HG03439 (cell line): ENCODE measurements around the gene PROX1.
A peak's percentile ranks its signal among the peaks of the same experiment; 100 is the strongest.

Source experiments
- ATAC-seq: cut with Tn5 transposase; IDR thresholded peaks from one replicate; pipeline ENCODE4 v1.9.1; 2021; ENCODE audit warnings: mild to moderate bottlenecking, moderate library complexity; ENCODE audit not compliant: unreplicated experiment

Gene PROX1

DNA sequence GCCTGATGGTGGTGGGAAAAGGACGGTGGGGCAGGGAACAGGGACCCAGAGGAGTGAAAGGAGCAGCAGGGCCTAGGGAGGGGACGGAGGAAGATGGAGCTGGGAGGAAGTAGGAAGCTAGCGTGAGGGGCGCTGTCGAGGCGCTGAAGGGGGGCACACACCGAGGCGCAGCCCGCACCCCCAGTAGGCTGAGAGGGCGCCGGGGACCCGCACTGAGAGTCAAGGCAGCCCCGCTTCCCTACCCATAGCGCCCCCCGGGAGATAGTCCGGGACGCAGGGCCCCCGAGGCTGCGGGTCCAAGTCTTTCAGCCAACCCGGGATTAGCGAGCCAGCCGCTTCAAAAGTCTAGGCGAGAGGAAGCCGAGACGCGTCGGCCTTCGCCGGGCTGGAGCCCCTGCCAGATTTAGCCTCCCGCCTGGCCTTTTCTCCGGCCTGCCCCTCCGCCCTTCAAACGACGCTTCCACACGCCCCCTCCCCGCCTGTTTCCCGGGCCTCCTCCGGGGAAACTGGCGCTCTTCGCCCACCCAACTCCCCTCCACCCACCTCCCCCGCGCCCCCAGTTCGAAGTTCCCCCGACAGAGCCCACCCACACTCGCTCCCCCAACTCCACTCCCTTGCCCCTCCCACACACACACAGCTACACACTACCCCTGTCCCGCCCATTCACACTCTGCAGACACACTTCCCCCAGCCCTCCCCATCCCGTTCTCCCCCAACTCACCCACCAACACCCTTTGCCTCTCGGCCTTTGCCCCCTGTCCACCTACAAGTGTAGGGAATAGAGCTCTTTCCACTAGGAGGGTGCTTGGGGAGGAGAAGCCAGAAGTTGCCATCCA is 7.8 kb upstream of the PROX1 start:
- no peak for ATAC-seq

DNA sequence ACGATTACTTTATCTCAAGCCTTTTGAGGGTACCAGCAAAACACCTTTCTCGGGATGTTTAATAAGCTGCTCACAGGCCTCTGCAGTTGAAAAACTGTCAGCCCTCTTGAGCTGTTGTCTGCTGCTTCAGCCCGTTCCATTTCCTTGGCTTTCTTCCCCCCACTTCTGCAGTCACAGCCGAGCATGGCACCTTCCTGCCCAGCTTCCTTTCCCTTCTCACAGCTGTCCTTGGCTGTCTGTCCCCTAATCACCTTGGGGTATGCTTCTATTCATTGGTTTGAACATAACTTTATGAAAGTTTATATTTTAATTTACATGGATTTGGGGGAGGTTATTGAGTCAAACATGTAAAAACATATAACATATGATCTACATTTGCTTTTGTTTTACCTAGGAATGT is 6.9 kb upstream of the PROX1 start:
- ATAC-seq = no peak

DNA sequence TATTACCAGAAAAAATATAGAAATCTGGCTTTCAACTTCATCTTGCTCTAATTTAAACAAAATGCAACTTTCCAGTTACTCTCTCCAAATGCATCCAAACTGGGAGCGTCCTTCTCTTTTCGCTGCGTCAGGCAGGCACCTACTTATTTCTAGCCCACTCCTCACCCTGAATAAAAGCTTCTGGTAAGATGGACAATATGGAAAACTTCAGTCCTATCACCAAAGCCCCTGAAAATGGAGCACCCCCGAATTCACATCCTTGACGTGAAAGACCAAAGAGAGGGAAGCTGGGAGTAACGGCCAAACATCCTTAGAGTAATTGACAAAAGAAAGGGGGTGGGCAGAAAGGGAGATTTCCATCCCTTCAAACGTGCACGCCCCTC is 5.5 kb upstream of the PROX1 start:
- ATAC-seq = no peak

DNA sequence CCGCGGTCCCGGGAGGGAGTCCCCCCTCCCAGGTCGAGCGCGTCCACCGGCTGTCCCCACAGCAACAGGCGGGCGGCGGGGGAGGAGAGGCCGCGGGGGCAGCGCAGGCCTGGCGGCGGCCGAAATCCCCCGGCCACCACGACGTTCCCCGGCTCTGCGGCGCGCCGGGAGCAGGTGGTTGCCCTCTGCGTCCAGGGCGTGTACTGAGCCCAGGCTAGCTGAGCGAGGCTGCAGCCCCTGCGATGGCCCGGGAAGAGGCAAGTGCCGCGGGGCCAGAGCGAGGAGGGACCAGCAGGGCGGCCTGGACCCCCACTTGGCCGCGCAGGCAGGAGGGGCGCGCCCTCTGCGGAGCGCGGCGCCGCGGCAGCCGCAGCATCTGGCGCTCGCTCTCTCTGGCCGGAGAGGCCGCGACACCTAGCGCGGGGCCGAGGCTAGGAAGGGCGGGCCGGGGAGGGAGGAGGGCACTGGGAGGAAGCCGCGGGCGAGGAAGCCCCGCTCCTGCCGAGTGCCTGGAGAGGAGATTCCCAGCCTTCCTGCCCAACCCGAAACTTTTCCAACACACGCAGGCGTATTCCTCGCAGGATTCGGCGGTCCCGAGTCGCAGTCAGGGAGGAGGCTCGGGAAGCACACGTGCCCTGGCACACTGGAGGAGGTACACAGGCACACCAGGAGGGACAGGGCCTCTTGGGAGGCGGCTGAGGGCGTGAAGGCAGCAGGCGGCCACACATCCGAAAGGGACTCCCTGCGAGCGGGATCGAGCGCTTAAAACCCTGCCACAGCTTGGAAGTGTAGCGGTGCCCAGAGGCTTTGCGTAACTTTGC is 4.9 kb upstream of the PROX1 start:
- ATAC-seq = no peak

DNA sequence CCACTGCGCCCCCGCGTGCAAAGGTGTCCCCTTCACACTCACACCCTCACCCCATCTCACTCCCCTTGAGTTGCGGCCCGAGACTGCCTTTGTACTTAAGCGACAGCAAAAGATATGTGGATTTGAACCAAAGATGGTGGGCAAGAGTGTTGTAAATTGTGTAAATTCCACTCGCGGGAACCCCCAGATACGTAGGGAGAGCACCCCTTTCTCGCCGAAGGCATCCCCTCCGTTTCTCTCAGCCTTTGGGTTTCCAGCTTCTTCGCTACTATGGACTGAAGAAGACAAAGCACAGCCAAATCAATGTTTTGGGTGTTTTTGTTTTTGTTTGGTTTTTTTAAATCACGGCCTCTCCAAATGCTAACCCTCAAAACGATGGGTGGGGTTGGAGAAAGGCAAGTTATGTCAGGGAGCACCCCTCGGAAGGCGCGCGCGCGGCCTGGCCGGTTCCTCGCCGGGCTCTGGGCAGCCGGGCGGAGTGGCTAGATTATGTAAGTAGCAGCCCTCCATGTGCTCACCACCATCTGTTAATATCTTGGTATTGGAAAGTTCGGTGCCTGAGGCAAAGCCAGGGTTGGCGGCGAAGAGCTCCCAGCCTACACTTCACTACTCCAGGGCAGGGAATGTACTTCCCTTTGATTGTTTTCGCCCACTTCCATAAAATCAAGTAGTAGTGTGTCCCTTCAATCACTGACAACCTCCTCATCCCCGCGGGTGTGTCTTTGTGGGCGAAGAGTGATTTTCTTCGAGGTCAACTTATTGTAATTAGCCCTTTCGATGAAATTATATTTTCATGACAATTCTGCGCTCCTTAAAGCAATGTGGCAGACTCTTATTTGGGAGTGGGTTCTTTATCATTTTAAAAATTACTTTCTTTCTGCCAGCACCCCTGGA is 4.0 kb upstream of the PROX1 start:
- ATAC-seq = no peak

DNA sequence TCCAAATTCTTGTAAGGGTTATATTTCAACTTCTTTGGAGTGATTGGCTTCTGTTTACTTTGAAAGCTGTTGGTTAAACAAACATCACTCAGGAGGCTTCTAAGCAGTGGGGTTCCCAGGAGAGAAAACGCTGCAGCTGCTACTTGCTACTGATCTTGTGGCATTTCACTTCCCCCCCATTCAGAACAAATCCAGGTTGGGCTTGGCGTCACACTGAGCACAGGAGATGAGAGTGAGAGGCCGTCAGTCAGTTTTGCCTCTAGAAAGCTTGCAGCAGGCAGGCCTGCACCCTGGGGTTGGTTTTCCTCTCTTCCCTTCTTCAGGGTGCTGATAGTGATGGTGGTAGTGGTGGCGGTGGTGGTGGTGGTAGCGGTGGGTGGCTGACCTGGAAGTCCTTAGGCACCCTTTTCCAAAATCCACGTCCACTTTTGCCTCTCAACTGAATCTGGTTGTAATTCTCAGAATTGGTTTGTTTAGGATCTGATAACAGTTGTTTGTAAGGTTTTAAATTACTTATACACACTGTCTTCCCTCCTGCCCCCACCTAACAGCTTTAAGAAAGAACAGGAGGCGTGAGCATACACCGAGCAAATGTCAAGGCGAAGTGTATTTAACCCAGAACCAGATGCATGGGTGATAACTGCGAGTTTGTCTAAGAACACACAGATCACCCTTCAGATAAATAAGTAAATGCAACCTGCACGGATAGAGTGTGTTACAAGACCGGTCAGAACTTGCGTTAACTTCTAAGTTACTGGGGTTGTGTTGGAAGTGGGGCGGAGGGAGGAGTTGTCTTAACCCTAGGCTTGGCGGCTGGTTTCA is 3.2 kb upstream of the PROX1 start:
- no peak for ATAC-seq

DNA sequence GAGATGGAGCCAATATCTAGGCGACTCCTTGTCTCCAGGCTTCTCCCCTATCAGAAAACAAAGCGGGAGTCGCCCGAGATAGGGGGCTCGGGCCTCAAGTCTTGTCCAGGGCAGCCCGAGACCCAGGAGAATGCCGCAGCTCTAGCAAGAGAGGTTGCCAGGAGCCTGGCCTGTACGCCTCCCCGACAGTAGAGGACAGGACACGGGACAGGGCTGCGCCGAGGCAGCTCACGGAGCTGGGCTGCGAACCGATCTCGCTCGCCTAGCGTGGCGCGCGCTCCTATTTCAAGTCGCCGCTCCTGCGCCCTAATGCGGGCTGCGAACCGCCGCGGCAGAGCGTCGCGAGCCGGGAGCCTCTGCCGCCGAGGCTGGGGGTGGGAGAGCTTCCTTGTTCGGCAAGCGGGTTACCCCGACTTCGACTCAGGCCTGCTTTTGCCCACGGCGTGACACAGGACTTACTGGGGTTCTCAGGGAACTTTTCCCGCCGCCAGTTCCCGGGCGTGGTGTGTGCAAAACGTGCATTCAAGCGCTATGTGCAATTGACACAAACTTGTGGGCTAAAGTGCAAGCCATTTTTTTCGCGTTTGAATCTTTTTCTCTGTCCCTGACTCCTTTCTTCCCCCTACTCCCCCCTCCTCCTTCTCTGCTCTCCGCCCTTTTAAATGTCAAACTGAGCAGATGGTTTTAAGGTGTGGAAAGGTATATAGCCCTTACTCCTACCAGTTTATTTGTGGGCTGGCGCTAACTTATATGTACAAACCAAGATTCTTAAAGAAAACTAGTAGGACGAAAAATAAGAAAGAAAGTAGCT is 2.4 kb upstream of the PROX1 start:
- ATAC-seq = no peak

DNA sequence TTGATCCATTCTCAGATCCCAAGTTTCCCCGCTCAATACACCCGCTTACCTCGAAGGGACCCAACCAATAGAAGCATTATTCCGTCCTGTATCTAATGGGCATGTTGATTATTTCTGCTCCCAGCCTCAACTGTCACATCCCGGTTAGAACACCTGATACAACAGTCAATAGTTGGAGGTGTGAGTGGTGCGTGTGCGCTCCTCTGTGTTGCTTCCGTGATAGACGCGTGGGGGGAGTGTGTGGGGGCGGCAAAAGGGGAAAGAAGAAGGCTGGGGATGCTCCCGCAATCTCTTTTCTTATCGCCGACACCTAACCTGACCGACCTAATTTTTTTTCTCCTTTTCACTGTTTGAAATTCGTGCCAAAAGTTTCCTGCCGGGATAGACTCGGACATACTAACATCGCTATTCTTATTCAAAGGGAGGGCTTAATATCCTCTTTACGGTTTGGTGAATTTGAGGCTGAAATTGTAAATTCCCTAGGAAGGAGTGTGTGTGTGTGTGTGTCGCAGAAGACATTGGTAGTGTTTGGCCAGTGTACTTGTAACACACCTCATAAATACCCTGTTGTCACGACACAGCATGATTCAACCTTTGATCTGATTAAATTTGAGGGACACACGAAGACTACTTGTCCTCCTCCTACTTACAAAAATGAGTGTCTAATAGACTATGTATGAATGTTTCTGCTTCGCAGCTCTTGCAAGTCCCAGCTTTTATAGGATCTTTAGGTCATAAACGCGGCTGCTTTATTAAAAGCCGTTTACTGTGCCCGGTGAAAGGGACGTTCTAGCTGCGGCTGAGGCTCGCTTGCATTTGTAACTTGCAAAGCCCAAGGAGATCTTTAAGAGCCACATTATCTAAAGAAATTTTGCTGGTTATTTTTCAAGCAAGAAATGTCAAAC is 1.5 kb upstream of the PROX1 start:
- no peak for ATAC-seq

DNA sequence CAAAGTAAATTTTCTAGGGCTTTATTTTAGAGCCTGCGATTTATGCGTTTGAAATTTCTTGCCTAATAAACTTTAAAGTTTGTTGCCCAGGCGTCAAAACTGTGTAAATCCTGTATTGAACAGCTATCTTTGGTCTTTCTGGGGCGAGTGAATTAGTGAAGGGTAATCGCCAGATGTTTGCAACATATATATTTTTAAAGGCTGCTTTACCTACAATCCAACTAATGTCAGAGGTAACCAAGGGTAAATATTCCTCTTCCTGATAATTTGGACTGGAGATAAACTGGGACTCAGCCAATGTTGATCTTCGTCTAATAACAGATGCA is 885 bp upstream of the PROX1 start:
- no peak for ATAC-seq

DNA sequence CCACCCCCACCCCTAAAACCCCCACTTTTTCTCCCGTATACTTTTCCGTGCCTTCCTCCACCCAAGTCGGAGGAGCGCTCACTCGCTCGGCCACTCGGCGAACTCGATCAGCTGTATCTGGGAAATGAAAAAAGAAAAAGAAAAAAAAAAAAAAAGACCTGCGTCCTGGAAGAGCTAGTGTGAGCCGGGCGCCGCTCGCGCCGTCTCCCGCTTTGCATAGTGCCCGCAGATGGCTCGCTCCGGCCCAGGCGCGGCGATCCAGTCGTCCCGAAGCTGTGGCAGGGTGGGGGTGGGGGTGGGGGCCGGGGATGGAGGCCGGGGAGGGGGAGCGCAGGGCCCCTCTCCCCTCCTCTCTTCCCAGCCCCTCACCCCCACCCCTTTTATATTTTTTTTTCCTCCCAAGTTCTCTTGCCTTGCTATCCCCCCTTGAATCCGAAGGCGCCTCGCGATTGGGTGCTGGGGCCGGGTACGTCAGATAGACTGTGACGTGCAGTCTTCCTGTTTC is 299 bp upstream of the PROX1 start:
- peak; percentile 44 for ATAC-seq

DNA sequence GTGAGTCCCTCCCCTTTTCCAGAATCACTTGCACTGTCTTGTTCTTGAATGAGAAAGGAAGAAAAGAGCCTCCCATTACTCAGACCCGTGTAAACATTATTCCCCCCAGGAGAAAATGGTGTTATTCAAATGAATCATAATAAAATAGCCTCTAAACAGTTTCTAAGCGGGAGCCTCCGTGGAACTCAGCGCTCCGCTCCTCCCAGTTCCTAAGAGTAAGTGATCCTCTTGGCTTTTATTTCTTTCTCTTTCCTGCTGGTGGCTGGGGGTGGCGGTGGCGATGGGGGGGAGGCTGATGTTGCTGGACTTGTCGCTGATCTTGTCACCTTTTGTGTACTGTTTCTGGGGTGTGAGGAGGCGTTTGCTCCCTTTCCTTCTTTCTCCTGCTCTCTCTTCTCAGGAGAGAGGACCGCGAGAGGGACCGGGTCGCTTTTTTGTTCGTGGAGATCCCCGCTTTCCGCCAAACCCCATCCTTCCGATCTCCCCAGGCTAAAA is 781 bp downstream of the PROX1 start:
- no peak for ATAC-seq

DNA sequence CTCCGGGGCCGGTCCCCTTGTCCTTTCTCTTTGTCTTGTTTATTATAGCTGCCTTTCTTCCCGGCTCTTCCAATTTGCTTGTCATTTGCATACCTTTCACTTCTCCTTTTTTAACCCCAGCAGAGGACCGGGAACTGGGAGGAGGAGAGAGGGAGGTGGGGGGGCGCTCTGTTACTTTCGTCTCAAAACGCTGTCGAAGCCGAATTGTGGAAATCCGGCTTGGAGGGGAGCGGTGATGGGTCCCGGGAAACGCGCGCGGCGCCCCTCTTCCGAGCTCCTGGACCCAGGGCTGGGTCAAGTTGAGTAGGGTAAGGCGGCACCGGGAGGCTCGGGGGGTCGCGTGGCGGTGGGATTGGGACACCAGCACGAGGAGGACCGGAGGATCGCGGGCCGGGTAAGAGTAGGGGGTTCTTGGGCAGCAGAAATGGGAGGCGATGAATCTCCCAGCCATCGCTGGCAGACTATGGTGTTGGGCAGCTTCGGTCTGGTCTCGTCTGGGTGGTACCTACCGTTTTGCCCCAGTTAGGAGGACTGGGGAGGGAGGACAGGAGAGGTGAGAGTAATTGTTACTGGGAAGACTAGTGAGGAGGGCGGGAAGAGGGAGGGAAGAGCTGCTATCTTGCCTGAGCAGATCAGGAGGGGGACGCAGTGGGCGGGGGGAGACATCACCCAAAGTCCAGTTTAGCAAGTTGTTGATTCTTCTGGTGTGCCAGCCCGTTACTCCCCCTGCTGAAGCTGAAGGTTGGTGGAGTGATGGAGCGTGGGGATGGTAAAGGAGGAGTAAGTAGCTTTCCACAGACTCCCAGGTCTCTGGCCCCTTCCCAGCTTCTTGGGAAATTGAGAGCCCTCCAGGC is 1.5 kb downstream of the PROX1 start:
- ATAC-seq = no peak

DNA sequence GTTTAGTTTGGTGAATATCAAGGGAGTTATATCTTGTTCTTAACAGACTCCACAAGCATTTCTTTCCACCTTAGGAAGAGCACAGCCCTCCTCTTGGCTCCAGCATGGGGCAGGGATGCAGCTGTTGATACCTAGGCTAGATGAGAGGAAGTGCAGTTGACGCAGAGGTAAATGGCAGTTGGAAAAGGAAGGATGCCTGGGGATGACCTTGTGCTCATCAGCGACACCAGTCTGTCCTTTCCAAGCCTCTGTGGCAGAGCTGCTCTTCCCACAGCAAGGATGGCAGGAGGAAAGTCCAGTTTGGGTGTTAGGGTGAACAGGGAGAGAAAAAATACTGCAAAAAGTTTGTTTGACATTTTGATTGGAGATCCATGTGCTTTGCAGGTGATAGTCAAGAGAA is 6.2 kb downstream of the PROX1 start:
- ATAC-seq = no peak

DNA sequence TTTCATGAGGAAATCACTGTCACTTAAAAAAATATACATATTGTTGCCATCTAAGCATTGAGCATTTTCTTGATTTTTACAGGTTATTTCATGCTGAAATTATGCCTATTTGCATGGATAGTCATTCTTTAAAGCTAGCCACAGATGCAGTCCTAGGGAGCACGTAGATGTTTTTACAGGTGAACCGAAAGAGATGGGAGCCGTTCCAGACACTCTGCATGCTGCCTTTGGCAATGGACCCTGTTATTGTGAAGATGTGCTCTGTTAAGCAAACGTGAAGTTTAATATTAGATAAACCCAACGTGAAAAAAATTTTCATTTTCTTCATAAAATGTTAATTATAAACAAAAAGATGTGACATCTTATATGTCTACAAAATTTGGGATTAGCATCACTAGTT is 7.1 kb downstream of the PROX1 start:
- ATAC-seq = no peak

DNA sequence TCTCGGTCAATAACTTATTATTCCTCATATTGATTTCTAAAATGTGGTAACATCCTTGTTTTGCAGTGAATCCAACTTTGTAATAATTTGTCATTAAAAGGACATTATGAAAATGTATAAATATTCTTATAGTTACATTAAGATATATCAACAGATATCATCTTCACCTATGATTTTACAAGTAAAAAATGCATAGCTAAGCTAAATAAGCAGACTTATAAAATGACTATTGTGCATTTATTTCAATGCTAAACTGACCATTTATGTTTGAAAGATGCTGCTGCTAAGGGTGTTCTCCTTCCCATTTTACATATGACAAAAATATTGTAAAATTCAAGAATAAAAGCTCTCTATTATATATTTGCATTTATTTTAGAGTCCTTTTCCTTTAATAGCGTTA is 7.8 kb downstream of the PROX1 start:
- ATAC-seq = no peak

DNA sequence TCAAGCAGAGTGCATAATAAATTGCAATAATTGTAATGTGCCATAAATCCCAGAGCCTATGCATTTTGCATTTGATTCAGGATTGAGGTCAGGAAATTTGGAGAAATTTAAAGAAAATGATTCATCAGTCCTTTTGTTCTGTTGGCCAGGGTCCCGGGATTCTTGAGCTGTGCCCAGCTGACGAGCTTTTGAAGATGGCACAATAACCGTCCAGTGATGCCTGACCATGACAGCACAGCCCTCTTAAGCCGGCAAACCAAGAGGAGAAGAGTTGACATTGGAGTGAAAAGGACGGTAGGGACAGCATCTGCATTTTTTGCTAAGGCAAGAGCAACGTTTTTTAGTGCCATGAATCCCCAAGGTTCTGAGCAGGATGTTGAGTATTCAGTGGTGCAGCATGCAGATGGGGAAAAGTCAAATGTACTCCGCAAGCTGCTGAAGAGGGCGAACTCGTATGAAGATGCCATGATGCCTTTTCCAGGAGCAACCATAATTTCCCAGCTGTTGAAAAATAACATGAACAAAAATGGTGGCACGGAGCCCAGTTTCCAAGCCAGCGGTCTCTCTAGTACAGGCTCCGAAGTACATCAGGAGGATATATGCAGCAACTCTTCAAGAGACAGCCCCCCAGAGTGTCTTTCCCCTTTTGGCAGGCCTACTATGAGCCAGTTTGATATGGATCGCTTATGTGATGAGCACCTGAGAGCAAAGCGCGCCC is 8.7 kb downstream of the PROX1 start:
- ATAC-seq = no peak
